GM18519 (cell line): ENCODE results near the gene ZFHX3.

Experiments
- ATAC-seq: cut with Tn5 transposase; IDR thresholded peaks from one replicate; pipeline ENCODE4 v1.9.1; 2021; ENCODE audit warnings: mild to moderate bottlenecking, moderate library complexity; ENCODE audit not compliant: unreplicated experiment, low FRiP score

Gene ZFHX3

GRCh38 chr16:72740347-72740746 is 307.6 kb downstream of the ZFHX3 start:
- ATAC-seq = no peak

- ATAC-seq = no peak
Measured at GRCh38 chr16:72739577-72739976, 308.4 kb downstream of the ZFHX3 start.

- ATAC-seq = no peak
Measured at GRCh38 chr16:72736074-72736473, 311.9 kb downstream of the ZFHX3 start.
